HG02885 (cell line): ENCODE results near the gene IQSEC1.

Experiments
- ATAC-seq: cut with Tn5 transposase; IDR thresholded peaks from one replicate; pipeline ENCODE4 v1.9.1; 2021; ENCODE audit warnings: mild to moderate bottlenecking; ENCODE audit not compliant: unreplicated experiment, poor library complexity

Gene IQSEC1

GRCh38 chr3:13071695-13072094 lies 1.5 kb downstream of the IQSEC1 start:
- ATAC-seq, result no peak

GRCh38 chr3:13070391-13071070 lies 2.7 kb downstream of the IQSEC1 start:
- ATAC-seq, result no peak

- ATAC-seq, result peak; percentile 62
These were observed 3.7 kb downstream of the IQSEC1 start for GRCh38 chr3:13069495-13069894.

DNA sequence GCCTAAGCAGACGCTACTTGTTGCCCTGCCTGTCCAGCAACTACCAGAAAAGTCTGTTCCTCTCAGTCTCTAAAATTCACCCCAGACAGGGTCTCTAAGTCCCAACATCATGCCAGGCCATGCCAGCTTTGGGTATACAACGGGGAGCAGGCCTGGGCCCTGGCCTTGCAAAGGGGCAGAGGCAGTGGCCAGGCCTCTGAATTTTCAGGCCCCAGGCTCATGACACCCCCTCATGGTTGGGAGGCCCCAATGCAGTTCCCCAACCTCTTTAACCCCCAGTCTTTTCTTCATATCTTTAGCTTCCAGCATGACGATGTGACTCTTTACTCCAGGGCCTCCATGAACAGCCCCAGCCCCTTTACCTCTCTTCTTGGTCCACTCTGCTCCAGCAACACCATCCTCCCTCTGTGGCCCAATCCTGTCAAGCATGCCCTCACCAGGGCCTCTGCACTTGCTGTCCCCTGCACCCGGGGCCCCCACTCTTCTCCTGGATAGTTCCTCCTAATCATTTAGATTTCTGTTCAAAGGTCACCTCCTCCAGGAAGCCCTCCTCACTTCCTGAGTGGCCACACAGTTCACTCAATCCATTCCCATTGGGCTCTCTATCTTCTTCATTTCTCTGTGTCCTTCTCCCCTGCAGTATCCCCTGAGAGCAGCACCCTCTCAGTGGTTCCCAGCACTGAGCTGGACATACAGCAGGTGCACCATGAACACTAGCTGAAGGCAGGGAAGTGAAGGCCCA lies 4.8 kb downstream of the IQSEC1 start:
- no peak for ATAC-seq

GRCh38 chr3:13067778-13068177 lies 5.5 kb downstream of the IQSEC1 start:
- ATAC-seq, result no peak

DNA sequence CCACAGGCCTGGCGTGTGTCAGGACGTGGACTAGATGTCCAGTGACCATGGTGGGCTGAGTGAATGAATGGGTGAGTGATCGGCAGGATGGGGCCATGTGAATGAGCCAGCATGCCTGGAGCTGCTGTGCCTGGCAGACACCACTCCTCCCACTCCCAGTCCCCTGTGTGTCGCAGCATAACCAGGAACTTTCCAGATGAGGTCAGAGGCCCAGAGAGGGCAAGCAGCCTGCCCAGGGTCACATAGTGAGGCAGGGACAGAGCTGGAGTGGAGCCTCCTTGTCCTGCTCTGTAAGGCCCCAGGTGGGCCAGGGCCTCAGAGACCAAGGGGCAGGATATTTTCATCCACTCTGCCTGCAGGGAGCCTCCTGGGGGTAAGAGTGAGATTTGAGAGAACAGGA lies 6.4 kb downstream of the IQSEC1 start:
- no peak for ATAC-seq

GRCh38 chr3:13066236-13066635 lies 7.0 kb downstream of the IQSEC1 start:
- no peak for ATAC-seq

- no peak for ATAC-seq
These were observed 7.5 kb downstream of the IQSEC1 start for GRCh38 chr3:13065727-13066126.

DNA sequence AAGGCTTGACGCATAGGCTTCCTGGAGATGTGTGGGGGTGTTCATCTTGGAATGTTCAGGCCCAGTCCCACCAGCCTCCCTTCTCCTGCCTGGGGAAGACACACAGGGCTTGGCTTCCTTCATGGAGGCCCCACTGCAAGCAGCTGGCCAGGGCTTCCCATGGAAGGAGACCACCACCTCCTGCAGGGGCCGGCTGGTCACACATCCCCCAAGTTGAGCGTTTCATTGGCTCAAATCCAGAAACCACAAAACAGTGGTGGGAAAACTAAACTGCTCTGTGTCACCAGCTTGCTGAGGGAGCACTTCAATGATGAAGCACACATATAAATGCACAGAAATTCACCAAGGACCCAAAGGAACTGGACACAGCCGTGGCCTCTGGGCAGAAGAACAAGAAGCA lies 8.3 kb downstream of the IQSEC1 start:
- ATAC-seq, result no peak

- ATAC-seq, result no peak
These were observed 8.9 kb downstream of the IQSEC1 start for GRCh38 chr3:13064159-13064868.

DNA sequence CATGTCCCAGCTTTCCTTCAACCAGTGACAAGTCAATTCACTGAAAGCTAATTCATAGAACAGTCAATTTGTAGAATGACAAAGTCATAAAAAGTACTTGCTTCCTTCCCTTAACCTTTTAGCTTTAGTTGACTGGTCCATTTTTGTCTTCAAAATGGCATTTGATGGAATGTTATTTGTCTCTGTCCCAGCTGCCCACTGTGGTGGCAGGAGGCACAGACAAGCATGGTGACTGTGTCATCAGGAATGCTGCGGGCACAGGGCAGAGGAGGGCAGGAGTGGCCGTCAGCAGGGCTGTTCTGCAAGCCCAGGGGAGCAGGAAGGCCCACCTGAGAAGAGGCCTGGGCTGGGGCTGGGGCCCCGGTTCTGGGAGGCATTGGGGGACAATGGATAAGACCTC lies 10.0 kb downstream of the IQSEC1 start:
- no peak for ATAC-seq

DNA sequence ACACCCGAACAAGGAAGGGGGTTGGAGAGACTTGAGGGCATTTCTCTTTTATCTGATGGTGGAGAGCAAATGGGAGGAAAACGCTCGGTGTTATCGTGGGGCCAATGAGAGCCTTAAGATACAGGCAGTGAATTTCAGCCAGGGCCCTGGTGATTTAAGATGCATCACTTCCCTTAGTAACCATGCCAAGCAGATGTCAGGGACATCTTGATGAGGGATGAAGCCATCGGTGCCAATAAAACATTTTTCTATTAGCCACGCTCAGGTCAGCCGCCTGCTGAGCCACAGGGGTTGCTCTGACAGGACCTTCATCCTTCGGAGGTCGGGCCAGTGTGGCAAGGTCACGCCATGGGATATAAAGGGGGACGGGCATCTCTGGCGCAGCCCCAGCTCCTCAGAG lies 10.6 kb downstream of the IQSEC1 start:
- no peak for ATAC-seq

DNA sequence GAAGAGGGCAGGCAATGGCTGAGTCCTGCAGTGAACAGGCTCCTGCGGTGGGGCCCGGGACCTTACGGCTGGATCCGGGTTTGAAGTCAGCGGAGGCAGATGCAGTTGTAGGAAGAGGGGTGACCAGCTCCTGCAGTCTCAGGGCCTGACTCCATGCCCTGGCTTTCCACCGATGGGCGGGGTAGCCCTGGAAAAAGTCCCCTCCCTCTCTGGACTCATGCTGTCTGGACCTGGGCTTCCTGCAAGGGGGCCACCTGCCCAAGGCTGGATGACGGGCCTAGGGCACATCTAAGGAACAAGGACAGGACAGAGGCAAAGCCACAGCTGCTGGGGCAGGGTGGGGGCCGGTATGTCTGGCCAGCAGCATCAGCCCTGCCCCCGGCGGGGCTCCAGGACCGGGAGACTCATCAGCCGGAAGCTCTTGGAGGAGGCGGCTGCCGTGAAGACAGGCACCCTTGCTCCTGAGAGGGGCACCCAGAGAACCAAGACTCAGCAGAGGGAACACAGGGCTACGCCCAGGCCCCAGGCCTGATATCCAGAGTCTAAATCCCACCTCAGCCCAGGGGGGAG lies 12.8 kb downstream of the IQSEC1 start:
- ATAC-seq, result no peak

DNA sequence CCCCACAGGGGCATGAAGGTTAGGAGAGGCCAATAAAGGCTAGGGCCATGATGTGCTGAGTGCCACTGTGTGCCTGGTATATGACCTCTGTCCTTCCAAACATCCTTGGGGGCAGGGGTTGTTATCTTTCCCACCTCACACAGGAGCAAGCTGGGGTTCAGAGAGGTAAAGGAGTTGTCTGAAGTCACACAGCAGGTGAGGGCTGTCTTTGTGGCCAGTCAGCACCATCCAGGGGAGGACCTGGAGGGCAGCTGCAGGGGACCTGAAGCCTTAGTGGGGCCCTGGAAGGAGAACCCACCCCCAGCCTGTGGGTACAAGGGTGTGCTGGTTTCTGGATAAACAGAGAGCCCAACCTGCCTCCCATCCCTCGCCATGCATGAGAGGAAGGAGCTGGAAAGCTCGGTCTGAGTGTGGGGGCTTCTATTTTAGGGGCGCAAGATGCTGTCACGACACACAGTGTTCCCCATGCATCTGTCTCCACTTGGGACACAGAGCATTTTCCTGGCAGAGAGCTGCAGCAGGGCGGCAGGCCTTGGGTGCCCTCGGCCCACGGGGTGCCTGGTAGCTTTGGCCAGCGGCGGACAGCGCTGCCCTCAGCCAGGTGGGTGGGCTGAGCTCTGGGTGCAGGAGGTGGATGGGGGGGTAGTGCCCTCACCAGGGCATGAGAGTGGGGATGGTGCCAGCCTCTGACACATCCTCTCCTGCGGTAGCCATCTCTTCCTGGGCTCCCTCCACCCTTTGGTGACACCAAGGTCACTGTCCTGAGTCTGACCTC lies 14.7 kb downstream of the IQSEC1 start:
- ATAC-seq, result no peak

DNA sequence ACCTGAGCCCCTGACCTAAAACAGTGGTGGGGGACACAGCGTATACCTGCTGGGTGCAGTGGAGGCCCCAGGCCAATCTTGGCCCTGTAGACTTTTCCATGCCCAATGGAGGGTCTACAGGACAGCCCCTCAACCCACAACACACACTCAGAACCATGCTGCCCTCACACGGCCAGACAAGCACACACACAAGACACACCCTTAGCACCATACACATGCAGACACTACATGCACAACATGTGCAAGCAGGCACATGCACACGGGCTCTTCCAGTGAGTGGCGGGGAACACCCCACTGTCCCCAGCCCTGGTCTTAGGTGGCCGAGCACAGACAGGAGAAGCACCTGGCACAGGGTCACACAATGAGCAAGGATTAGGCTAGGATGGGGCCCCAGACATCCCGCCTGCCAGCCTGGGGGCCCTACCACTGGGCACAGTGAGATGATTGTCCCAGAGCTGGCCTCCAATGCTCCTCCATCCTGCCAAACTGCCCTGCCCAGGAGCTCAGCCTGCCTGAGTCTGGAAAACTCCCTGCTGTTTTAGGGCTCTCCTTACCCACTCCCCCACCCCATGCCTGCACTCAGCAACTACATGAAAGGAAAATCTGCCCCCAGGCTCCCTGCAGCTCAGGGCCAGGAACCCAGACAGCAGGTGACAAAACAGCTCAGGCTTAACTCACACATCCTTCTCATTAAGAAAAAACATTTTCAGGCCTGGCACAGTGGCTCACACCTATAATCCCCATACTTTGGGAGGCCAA lies 15.8 kb downstream of the IQSEC1 start:
- ATAC-seq, result no peak

DNA sequence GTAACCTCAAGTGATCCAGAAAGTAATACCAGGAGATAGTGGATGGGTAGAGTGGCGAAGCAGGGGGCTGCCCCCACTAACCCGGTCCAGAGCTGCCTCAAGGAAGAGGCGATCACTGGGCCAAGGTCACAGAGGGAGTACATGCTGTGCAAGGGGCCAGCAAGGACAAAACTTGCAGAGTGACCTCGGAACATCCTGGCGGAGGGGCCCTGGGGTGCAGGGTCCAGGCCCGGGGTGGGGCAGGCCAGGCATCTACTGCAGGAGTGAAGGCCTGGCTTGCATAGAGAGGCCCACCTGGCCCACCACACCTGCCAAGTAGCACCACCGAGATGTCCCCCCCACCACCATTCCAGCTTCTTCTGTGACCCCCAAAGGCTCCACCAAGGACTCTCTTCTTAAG lies 17.6 kb downstream of the IQSEC1 start:
- no peak for ATAC-seq

DNA sequence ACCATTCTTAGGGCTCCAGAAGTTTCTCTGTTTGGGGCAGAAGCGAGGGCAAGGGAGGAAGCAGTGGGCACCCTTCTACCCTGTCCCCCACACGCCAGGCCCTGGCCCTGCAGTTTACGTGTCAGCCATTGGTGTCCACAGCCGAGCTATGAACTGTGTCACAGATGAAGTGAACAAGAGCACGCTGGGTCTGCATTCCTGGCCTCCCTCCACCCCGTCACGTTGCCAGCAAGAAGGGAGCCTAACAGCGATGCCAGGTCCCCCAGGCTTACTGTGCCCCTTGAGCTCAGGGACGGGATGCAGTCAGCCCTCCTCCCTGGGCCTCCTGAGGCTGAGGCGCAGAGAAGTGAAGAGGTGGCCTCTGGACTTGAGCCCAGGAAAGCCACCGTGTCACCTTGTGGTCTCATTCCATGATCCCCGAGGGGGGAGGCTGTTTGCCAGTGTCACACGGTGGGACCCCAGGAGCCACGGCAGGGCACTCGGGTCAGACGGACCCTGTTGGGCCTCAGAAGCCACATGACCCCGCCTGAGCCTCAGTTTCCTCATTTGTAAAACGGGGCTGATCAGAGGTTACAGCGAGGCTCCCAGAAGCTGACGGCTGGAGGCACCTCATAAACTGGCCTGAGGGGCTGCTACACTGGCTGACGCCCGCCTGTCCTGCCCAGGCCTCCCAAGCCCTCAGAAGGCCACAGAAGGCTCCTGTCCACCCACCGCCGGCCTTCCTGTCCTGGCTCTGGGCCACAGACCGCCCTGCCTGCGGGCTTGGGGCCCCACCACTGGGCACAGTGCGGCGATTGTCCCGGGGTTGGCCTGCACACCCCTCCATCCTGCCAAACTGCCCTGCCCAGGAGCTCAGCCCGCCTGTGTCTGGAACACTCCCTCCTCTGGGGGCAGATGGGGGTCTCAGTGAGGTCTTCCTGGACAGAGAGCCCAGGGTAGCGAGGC lies 18.6 kb downstream of the IQSEC1 start:
- ATAC-seq, result no peak

GRCh38 chr3:13053893-13054292 lies 19.3 kb downstream of the IQSEC1 start:
- ATAC-seq, result no peak

DNA sequence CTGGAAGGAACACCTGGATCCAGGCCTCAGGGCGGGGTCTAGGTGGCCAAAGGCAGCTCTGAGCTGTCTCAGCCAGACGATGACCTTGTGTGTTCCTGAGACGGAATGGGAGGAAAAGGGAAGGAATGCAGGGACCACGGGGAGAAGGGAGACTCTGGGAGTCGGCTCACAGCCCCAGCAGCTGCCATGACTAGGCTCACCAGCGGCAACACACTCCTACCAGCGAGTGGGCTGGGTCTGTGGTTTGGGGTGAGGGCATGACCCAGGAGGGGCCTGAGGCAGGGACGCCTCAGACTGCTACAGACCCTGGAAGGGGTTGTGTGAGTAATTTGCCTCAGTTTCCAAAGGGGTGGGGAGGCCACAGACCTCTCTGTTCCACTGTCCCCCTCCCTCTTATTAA lies 19.8 kb downstream of the IQSEC1 start:
- no peak for ATAC-seq
